Measurements from ENCODE around the gene CUX1. TPM values are rescaled to one million over a fixed set of nuclear protein-coding genes. Genes with fewer than 3 reads are reported as not detected.

The CUX1 gene
- polyA plus RNA-seq, 4 donors, result 29.2 to 77.5 (median 32.3) TPM

DNA sequence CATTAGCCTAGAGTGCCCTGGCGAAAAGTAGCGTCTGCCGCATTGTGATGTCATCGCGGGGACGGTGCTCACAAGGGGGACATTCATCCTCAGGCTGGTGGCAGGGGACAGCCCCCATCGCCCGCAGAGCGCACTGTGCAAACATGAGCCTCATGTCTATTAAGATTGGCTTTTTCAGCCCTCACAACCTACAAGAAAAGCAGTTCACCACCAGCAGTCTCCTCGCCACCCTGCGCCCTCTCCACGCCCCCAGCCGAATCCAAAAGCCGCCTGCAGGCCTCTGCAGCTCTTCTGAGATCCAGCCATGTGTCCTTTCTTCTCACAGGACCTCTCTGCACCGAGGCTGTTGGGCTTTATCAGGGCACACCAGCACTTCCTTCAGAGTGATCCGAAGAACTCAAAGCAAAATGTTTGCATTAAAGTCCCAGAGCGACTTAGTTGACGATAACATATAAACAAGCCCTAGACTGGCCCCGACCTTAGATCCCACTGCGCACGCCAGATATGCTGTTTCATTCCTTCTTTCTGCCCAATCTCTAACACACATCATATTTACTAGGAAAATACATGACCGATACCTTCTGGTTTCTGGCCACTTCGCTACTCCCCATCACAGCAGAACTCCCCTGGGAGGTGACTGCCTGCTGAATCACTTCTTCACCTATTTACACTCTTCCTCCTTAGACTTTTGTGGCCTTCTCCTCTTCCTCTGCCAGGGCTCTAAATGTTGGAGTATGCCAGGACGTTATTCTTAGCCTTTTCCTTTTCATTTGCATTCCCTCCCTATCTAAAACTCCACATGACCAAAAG is 263.2 kb downstream of the CUX1 start:
- FAIRE-seq (no peak), DNase-seq (no peak)
- H3K27ac ChIP-seq (ENCODE audit: low read depth in 1 of 3, low read length in 2 of 3), result no peak overlapping the region
- peaks cover 0 to 15% of the 10 kb centered on the region in 2 donors for H3K9me3 ChIP-seq (ENCODE audit: control insufficient read depth in 2 of 2, insufficient read depth in 1 of 2, low read depth in 1 of 2, low read length in 1 of 2)
- H3K4me1 ChIP-seq (ENCODE audit: control insufficient read depth in 3 of 3, insufficient read depth in 2 of 3, low read depth in 1 of 3, low read length in 2 of 3), result peaks cover 0 to 4% (median 0%) of the 10 kb centered on the region in 3 donors
- WGBS, 3 donors, result 85 to 93% (median 93%) methylated on average over 24 of the region's 24 CpGs
- peaks cover 0 to 48% (median under 1%) of the 10 kb centered on the region in 3 donors for H3K36me3 ChIP-seq (ENCODE audit: control insufficient read depth in 3 of 3, insufficient read depth in 2 of 3, low read depth in 1 of 3, low read length in 3 of 3)
- H3K27me3 ChIP-seq (ENCODE audit: control insufficient read depth in 3 of 3, insufficient read depth in 3 of 3, low read length in 3 of 3), result no peaks in the 10 kb centered on the region
- no peak overlapping the region for H3K4me3 ChIP-seq (ENCODE audit: low read depth in 1 of 3, low read length in 3 of 3)

DNA sequence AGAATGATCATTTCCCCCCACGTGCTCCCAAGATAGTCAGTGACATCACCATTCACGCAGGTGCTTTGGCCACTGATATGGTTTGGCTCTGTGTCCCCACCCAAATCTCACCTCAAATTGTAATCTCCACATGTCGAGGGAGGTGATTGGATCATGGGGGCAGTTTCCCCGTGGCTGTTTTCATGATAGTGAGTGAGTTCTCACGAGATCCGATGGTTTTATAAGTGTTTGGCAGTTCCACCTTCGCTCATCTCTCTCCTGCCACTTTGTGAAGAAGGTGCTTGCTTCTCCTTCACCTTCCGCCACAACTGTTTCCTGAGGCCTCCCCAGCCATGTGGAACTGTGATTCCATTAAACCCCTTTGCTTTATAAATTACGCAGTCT is 263.8 kb downstream of the CUX1 start:
- WGBS, 3 donors, result 91 to 95% (median 92%) methylated on average over 9 of the region's 9 CpGs
- no peak for FAIRE-seq
- H3K4me1 ChIP-seq (ENCODE audit: control insufficient read depth in 3 of 3, insufficient read depth in 2 of 3, low read depth in 1 of 3, low read length in 2 of 3), result peaks cover 0 to 4% (median 0%) of the 10 kb centered on the region in 3 donors

DNA sequence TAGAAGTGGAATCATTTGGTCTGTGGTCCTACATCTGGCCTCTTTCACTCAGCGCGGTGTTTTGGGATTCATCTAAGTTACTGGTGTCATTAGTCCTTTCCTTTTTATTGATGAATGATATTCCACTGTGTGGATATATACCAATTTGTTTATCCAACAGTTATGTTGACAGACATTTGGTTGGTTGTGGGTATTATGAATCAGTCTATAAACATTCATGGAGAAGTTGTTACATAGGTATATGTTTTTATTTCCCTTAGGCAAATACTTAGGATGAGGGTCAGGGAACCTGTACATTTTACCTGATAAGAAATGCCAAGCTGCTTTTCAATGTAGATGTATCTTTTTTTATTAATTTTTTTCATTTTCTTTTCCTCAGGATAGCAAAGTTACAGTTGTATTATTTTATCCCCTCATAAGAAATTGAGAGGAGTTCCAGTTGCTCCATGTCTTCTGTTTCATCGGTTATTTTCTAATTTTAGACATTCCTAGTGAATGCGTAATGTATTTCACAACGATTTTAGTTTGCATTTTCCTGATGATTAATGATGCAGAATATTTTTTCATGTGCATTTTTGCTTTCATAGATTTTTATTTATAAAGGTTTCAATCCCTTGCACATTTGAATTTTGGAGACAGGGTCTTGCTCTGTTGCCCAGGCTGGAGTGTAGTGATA is 265.4 kb downstream of the CUX1 start:
- FAIRE-seq, result no peak
- Histone ChIP-seq H3K4me1 (ENCODE audit: control insufficient read depth in 3 of 3, insufficient read depth in 2 of 3, low read depth in 1 of 3, low read length in 2 of 3) (peaks cover 0 to 4% (median 0%) of the 10 kb centered on the region in 3 donors), H3K27me3 (ENCODE audit: control insufficient read depth in 3 of 3, insufficient read depth in 3 of 3, low read length in 3 of 3) (no peaks in the 10 kb centered on the region), H3K36me3 (ENCODE audit: control insufficient read depth in 3 of 3, insufficient read depth in 2 of 3, low read depth in 1 of 3, low read length in 3 of 3) (peaks cover 0 to 38% (median 0%) of the 10 kb centered on the region in 3 donors), H3K9me3 (ENCODE audit: control insufficient read depth in 2 of 2, insufficient read depth in 1 of 2, low read depth in 1 of 2, low read length in 1 of 2) (peaks cover 0 to 15% of the 10 kb centered on the region in 2 donors), H3K27ac (ENCODE audit: low read depth in 1 of 3, low read length in 2 of 3) (no peak overlapping the region), H3K4me3 (ENCODE audit: low read depth in 1 of 3, low read length in 3 of 3) (no peak overlapping the region)
- DNase-seq, result no peak
- 87 to 96% (median 88%) methylated on average over 5 of the region's 5 CpGs for WGBS, 3 donors

More for the DNA sequence above, 263.8 kb downstream of the CUX1 start:
- H3K36me3 ChIP-seq (ENCODE audit: control insufficient read depth in 3 of 3, insufficient read depth in 2 of 3, low read depth in 1 of 3, low read length in 3 of 3), result peaks cover 0 to 43% (median 0%) of the 10 kb centered on the region in 3 donors
- peaks cover 0 to 15% of the 10 kb centered on the region in 2 donors for H3K9me3 ChIP-seq (ENCODE audit: control insufficient read depth in 2 of 2, insufficient read depth in 1 of 2, low read depth in 1 of 2, low read length in 1 of 2)
- no peak overlapping the region for H3K27ac ChIP-seq (ENCODE audit: low read depth in 1 of 3, low read length in 2 of 3)
- H3K27me3 ChIP-seq (ENCODE audit: control insufficient read depth in 3 of 3, insufficient read depth in 3 of 3, low read length in 3 of 3), result no peaks in the 10 kb centered on the region
- DNase-seq, result no peak
- H3K4me3 ChIP-seq (ENCODE audit: low read depth in 1 of 3, low read length in 3 of 3), result no peak overlapping the region

DNA sequence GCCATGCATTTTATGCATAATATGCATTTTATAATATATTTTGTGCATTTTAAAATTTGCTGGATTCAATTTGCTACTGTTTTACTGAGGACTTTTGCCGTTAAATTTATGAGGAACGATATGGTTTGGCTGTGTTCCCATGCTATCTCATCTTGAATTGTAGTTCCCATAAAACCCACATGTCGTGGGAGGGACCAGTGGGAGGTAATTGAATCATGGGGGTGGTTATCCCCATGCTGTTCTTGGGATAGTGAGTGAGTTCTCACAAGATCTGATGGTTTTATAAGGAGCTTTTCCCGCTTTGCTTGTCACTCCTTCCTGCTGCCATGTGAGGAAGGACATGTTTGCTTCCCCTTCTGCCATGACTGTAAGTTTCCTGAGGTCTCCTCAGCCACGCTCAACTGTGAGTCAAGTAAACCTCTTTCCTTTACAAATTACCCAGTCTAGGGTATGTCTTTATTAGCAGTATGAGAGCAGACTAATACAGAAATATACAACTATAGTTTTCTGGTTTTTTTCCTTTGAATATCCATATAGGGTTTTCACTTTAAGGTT is 267.9 kb downstream of the CUX1 start:
- H3K27ac ChIP-seq (ENCODE audit: low read depth in 1 of 3, low read length in 2 of 3), result no peak overlapping the region
- peaks cover 0 to 32% (median 0%) of the 10 kb centered on the region in 3 donors for H3K36me3 ChIP-seq (ENCODE audit: control insufficient read depth in 3 of 3, insufficient read depth in 2 of 3, low read depth in 1 of 3, low read length in 3 of 3)
- peaks cover 0 to 20% of the 10 kb centered on the region in 2 donors for H3K9me3 ChIP-seq (ENCODE audit: control insufficient read depth in 2 of 2, insufficient read depth in 1 of 2, low read depth in 1 of 2, low read length in 1 of 2)
- no peak overlapping the region for H3K4me3 ChIP-seq (ENCODE audit: low read depth in 1 of 3, low read length in 3 of 3)
- no peaks in the 10 kb centered on the region for H3K27me3 ChIP-seq (ENCODE audit: control insufficient read depth in 3 of 3, insufficient read depth in 3 of 3, low read length in 3 of 3)
- H3K4me1 ChIP-seq (ENCODE audit: control insufficient read depth in 3 of 3, insufficient read depth in 2 of 3, low read depth in 1 of 3, low read length in 2 of 3), result no peaks in the 10 kb centered on the region
- WGBS, 3 donors, result 87 to 95% (median 90%) methylated on average over 5 of the region's 5 CpGs
- DNase-seq (no peak), FAIRE-seq (no peak)

DNA sequence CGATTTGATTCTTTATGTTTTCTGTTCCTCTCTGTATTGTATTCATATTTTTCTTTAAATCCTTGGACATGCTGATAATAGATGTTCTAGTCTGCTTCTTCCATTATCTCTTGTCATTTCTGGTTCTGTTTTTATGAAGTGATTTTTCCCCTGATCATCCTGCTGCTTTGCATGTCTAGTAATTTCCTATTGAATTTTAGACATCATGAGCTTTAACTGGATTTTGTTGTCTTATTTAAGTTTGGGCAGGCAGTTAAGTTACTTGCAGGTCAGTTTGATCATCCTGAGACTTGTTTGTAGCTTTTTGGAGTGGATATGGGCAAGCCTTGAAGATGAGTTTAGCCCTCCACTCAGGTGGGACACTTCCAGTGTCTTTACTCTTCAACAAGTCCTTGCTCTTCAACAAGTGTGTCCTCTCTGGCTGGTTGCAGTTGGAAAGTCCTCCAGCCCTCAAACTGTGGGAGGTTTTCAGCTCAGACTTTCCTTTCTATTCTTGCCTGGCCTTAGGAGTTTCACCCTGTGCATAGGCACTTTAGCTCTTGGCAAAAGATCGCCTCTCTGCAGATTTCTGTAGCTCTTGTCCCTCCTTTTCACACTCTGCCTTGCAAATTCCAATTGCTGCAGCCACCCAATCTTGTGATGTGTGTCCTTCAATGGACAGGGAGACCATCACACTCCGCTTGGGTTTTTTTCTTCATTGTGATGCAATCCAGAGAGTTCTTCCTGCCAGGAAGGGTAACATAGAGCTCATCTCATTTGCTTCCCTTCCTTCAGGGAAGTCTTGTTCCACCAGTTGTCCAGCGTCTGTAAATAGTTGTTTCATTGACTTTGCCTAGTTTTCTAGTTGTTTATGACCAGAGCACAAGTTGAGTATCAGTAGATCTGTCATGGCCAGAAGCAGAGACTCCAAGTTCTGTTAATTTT is 272.0 kb downstream of the CUX1 start:
- Histone ChIP-seq H3K4me1 (ENCODE audit: control insufficient read depth in 3 of 3, insufficient read depth in 2 of 3, low read depth in 1 of 3, low read length in 2 of 3) (peaks cover 3 to 10% (median 5%) of the 10 kb centered on the region in 3 donors), H3K9me3 (ENCODE audit: control insufficient read depth in 2 of 2, insufficient read depth in 1 of 2, low read depth in 1 of 2, low read length in 1 of 2) (peaks cover 0 to 9% of the 10 kb centered on the region in 2 donors), H3K4me3 (ENCODE audit: low read depth in 1 of 3, low read length in 3 of 3) (no peak overlapping the region), H3K27me3 (ENCODE audit: control insufficient read depth in 3 of 3, insufficient read depth in 3 of 3, low read length in 3 of 3) (no peaks in the 10 kb centered on the region), H3K27ac (ENCODE audit: low read depth in 1 of 3, low read length in 2 of 3) (no peak overlapping the region), H3K36me3 (ENCODE audit: control insufficient read depth in 3 of 3, insufficient read depth in 2 of 3, low read depth in 1 of 3, low read length in 3 of 3) (peaks cover 0 to 14% (median 0%) of the 10 kb centered on the region in 3 donors)
- FAIRE-seq (no peak), DNase-seq (no peak)
- WGBS, 3 donors, result 89 to 94% (median 90%) methylated on average over 4 of the region's 4 CpGs

DNA sequence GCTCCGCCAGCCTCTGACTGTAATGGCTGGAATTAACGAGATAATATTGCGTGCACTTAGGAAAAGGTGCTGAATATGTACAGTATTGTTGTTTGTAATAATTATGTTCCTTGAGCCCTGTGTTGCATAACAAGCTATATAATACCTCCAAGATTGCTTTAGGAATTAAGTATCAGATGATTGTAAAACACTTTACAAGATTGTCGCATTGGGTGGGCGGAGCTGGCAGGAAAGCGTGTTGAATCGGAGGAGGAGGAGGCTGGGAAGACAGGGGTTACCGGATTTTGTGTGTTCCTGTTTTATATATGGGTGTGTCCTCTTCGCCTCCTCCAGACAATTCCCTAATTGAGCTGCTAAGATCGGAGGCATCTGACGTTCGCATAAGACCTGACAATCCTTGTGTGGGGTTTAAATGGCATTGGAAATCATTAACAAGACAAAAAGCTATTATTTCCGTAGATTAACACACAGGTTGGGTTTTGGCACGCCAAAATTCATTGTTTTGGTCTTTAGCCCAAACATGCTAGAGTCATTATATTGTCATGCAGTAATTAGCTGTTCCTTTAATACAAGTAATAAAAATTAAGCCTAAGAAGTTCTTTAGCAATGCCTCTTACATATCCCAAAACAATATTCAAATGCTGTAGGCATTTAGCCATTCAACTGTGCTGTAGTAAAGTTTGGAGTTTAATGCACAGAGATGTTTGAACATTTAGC is 276.3 kb downstream of the CUX1 start:
- H3K4me3 ChIP-seq (ENCODE audit: low read depth in 1 of 3, low read length in 3 of 3), result no peak overlapping the region
- peaks cover 3 to 31% (median 5%) of the 10 kb centered on the region in 3 donors for H3K4me1 ChIP-seq (ENCODE audit: control insufficient read depth in 3 of 3, insufficient read depth in 2 of 3, low read depth in 1 of 3, low read length in 2 of 3)
- no peaks in the 10 kb centered on the region for H3K27me3 ChIP-seq (ENCODE audit: control insufficient read depth in 3 of 3, insufficient read depth in 3 of 3, low read length in 3 of 3)
- H3K36me3 ChIP-seq (ENCODE audit: control insufficient read depth in 3 of 3, insufficient read depth in 2 of 3, low read depth in 1 of 3, low read length in 3 of 3), result peaks cover 0 to 20% (median 0%) of the 10 kb centered on the region in 3 donors
- peak overlapping the region in 1 of 3 donors; percentile 32 for H3K27ac ChIP-seq (ENCODE audit: low read depth in 1 of 3, low read length in 2 of 3)
- peak; percentile 46 to 56 for DNase-seq
- WGBS, 3 donors, result 14 to 65% (median 43%) methylated on average over 14 of the region's 14 CpGs
- no peak for FAIRE-seq
- peaks cover 0 to 6% of the 10 kb centered on the region in 2 donors for H3K9me3 ChIP-seq (ENCODE audit: control insufficient read depth in 2 of 2, insufficient read depth in 1 of 2, low read depth in 1 of 2, low read length in 1 of 2)

DNA sequence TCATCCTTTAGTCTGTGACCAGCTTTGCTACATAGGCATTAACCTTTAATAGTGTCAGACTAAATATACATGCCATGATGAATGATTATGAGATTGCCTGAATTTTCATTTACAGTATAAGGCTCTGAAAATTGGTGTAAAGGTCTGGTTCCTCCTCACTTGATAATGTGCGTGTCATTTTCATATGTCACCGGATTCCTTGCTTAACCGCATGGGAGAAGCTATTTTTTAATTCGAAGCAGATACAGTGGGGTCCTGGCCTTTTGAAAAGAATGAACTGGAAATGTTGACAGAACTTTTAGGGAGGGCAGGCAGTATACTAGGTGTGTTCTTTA is 276.9 kb downstream of the CUX1 start:
- Histone ChIP-seq H3K9me3 (ENCODE audit: control insufficient read depth in 2 of 2, insufficient read depth in 1 of 2, low read depth in 1 of 2, low read length in 1 of 2) (peaks cover 0 to 5% of the 10 kb centered on the region in 2 donors), H3K4me1 (ENCODE audit: control insufficient read depth in 3 of 3, insufficient read depth in 2 of 3, low read depth in 1 of 3, low read length in 2 of 3) (peaks cover 3 to 36% (median 5%) of the 10 kb centered on the region in 3 donors), H3K27ac (ENCODE audit: low read depth in 1 of 3, low read length in 2 of 3) (peak overlapping the region in 1 of 3 donors; percentile 15), H3K27me3 (ENCODE audit: control insufficient read depth in 3 of 3, insufficient read depth in 3 of 3, low read length in 3 of 3) (no peaks in the 10 kb centered on the region), H3K36me3 (ENCODE audit: control insufficient read depth in 3 of 3, insufficient read depth in 2 of 3, low read depth in 1 of 3, low read length in 3 of 3) (peaks cover 0 to 24% (median 0%) of the 10 kb centered on the region in 3 donors), H3K4me3 (ENCODE audit: low read depth in 1 of 3, low read length in 3 of 3) (no peak overlapping the region)
- no peak for DNase-seq
- 63 to 94% (median 82%) methylated on average over 4 of the region's 4 CpGs for WGBS, 3 donors
- no peak for FAIRE-seq

Measured in small intestine (tissue), 7 donors.